ENCODE results near the gene PPP6C. TPM values are rescaled to one million over a fixed set of nuclear protein-coding genes. Genes with fewer than 3 reads are reported as not detected.

PPP6C gene
- total and polyA plus RNA-seq, 2 donors (not counting 1 experiment from before 2014, with no cell fraction given) = 12.1 to 38.6 TPM

DNA sequence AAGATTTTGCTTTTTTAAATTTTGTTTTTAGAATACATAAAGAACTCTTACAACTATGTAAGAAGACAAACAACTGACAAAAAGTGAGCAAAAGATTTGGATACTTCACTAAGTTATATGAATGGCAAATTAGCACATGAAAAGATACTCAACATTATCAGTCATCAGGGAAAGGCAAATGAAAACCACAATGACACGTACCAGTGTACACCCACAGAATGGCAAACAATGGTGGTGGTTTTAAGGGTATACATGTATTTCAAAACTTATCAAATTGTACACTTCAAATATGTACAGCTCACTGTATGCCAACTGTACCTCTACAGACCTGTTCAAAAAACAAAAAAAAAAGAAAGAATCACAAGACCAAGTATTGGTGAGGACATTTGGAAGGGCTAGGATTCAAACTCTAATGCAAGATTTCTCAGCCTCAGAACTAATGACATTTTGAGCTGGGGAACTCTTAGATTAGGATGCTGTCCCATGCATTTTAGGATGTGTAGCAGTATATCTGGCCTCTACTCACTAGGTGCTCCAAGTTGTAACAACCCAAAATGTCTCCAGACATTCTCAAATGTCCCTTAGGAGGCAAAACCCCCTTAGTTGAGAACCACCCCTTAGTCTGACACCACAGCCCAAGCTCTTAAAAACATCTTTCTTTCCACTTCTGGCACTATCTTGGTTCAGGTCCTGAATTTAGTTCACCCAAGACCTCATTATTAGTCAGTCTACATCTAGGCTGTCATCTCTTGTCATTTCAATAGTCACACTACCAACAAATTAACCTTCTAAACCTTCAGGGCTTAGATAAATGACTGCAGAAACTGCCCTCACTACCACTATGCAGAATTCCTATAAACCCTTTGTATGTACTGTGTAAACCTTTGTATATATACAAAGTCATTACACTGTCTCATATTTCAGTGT is 55.9 kb downstream of the PPP6C start:
- Histone ChIP-seq H3K79me2 (ENCODE audit: control insufficient read depth, insufficient read depth, low read length) (peaks cover 42% of the 10 kb centered on the region), H3K27me3 (replicated peaks in 1 of 4; ENCODE audit: control extremely low read depth in 1 of 4, control insufficient read depth in 3 of 4, insufficient read depth in 4 of 4, low read length in 3 of 4) (no peaks in the 10 kb centered on the region), H3K9ac (ENCODE audit: low read length) (no peak overlapping the region), H3K9me3 (ENCODE audit: control extremely low read depth in 1 of 3, control insufficient read depth in 2 of 3, insufficient read depth in 1 of 3, low read length in 2 of 3) (no peaks in the 10 kb centered on the region), H2AFZ (ENCODE audit: insufficient read depth, low read depth, low read length, poor library complexity, severe bottlenecking) (no peak overlapping the region), H4K20me1 (ENCODE audit: control insufficient read depth, insufficient read depth, low read length, poor library complexity, severe bottlenecking) (no peaks in the 10 kb centered on the region), H3K36me3 (replicated peaks in 1 of 2; ENCODE audit: control extremely low read depth in 1 of 2, control insufficient read depth in 1 of 2, extremely low read depth in 1 of 2, insufficient read depth in 2 of 2, low read length in 1 of 2) (no peaks in the 10 kb centered on the region), H3K4me2 (replicated peaks; ENCODE audit: low read depth, low read length, poor library complexity, severe bottlenecking) (no peak overlapping the region), H3K4me3 (ENCODE audit: control extremely low read depth in 1 of 5, extremely low read depth in 1 of 5, insufficient read depth in 1 of 5, low read depth in 2 of 5, low read length in 4 of 5) (no peak overlapping the region), H3K27ac (ENCODE audit: low read length in 2 of 2) (no peak overlapping the region), H3K4me1 (ENCODE audit: control insufficient read depth in 2 of 2, insufficient read depth in 2 of 2, low read length in 2 of 2) (no peaks in the 10 kb centered on the region)
- ATAC-seq (ENCODE audit: low read depth) (no peak), DNase-seq (no peak)
- H3K4me1 Mint-ChIP-seq = no peaks in the 10 kb centered on the region
- intact Hi-C loops (cut with micrococcal nuclease) = no loop called here
- WGBS (ENCODE audit: insufficient coverage) = no CpG with 5 or more reads among the region's 1 CpG
- H3K27me3 Mint-ChIP-seq = no peaks in the 10 kb centered on the region
- POLR2A ChIA-PET = no interaction called here
- H3K4me3 Mint-ChIP-seq = no peak overlapping the region
- no peak overlapping the region for H3K27ac Mint-ChIP-seq
- H3K9me3 Mint-ChIP-seq (ENCODE audit: insufficient read depth) = no peaks in the 10 kb centered on the region
- TF ChIP-seq EZH2 (IDR thresholded peaks at IDR 0.05; ENCODE audit: borderline replicate concordance, insufficient read depth, low read depth, low read length, poor library complexity, severe bottlenecking) = no peak
- CTCF ChIA-PET = no interaction called here

DNA sequence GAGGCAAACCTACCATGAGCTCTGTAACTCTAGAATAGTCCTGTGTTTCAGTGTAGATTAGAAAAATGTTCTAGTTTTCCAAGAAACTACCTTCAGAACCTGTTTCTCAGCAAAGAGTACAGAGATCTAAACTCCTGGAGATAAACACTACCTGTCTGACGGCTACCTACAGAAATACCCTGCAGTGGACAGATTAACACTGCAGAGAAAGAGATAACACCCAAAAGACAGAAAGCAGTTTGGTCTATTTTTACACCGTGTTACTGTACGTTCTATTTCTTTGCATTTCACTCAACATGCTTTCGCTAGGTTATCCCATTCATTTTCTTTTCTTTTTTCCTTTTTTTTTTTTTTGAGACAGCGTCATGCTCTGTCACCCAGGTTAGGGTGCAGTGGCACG is 57.8 kb downstream of the PPP6C start:
- Histone ChIP-seq H3K9me3 (ENCODE audit: control extremely low read depth in 1 of 3, control insufficient read depth in 2 of 3, insufficient read depth in 1 of 3, low read length in 2 of 3) (no peaks in the 10 kb centered on the region), H3K9ac (ENCODE audit: low read length) (no peak overlapping the region), H3K4me1 (ENCODE audit: control insufficient read depth in 2 of 2, insufficient read depth in 2 of 2, low read length in 2 of 2) (peaks cover under 1 to 4% of the 10 kb centered on the region in 2 donors), H3K27ac (ENCODE audit: low read length in 2 of 2) (no peak overlapping the region), H3K4me3 (ENCODE audit: control extremely low read depth in 1 of 5, extremely low read depth in 1 of 5, insufficient read depth in 1 of 5, low read depth in 2 of 5, low read length in 4 of 5) (no peak overlapping the region), H3K79me2 (ENCODE audit: control insufficient read depth, insufficient read depth, low read length) (peaks cover 39% of the 10 kb centered on the region), H3K36me3 (replicated peaks in 1 of 2; ENCODE audit: control extremely low read depth in 1 of 2, control insufficient read depth in 1 of 2, extremely low read depth in 1 of 2, insufficient read depth in 2 of 2, low read length in 1 of 2) (no peaks in the 10 kb centered on the region), H3K27me3 (replicated peaks in 1 of 4; ENCODE audit: control extremely low read depth in 1 of 4, control insufficient read depth in 3 of 4, insufficient read depth in 4 of 4, low read length in 3 of 4) (no peaks in the 10 kb centered on the region), H4K20me1 (ENCODE audit: control insufficient read depth, insufficient read depth, low read length, poor library complexity, severe bottlenecking) (no peaks in the 10 kb centered on the region), H3K4me2 (replicated peaks; ENCODE audit: low read depth, low read length, poor library complexity, severe bottlenecking) (no peak overlapping the region), H2AFZ (ENCODE audit: insufficient read depth, low read depth, low read length, poor library complexity, severe bottlenecking) (no peak overlapping the region)
- DNase-seq (no peak), ATAC-seq (ENCODE audit: low read depth) (no peak)
- intact Hi-C loops (cut with micrococcal nuclease) = no loop called here
- CTCF ChIA-PET = interaction anchor here (1.1 kb wide), 1 partner anchor 15 kb away, joined by 3 read pairs; no protein-coding TSS in a partner anchor
- TF ChIP-seq EZH2 (IDR thresholded peaks at IDR 0.05; ENCODE audit: borderline replicate concordance, insufficient read depth, low read depth, low read length, poor library complexity, severe bottlenecking) = no peak
- TF ChIP-seq, protein P1, sequence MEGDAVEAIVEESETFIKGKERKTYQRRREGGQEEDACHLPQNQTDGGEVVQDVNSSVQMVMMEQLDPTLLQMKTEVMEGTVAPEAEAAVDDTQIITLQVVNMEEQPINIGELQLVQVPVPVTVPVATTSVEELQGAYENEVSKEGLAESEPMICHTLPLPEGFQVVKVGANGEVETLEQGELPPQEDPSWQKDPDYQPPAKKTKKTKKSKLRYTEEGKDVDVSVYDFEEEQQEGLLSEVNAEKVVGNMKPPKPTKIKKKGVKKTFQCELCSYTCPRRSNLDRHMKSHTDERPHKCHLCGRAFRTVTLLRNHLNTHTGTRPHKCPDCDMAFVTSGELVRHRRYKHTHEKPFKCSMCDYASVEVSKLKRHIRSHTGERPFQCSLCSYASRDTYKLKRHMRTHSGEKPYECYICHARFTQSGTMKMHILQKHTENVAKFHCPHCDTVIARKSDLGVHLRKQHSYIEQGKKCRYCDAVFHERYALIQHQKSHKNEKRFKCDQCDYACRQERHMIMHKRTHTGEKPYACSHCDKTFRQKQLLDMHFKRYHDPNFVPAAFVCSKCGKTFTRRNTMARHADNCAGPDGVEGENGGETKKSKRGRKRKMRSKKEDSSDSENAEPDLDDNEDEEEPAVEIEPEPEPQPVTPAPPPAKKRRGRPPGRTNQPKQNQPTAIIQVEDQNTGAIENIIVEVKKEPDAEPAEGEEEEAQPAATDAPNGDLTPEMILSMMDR (IDR thresholded peaks at IDR 0.05) = no peak
- no peak overlapping the region for H3K4me3 Mint-ChIP-seq
- H3K27me3 Mint-ChIP-seq = no peaks in the 10 kb centered on the region
- no peaks in the 10 kb centered on the region for H3K9me3 Mint-ChIP-seq (ENCODE audit: insufficient read depth)
- 94% methylated on average over 3 of the region's 6 CpGs for WGBS (ENCODE audit: insufficient coverage)
- H3K27ac Mint-ChIP-seq = no peak overlapping the region
- H3K4me1 Mint-ChIP-seq = peaks cover 1% of the 10 kb centered on the region
- POLR2A ChIA-PET = no interaction called here
